Urinary bladder (tissue), 2 donors: ENCODE results near the gene TAS2R41. TPM values are rescaled to one million over a fixed set of nuclear protein-coding genes. Genes with fewer than 3 reads are reported as not detected.

Source experiments
- polyA plus RNA-seq: library from polyadenylated mRNA; stranded (reverse); fragments of 200-250 nt; gene quantifications from one replicate; pipeline ENCODE4 v1.2.3, GENCODE V29; 2013
- total RNA-seq: library from RNA; depleted of rRNA; stranded (reverse); fragments of >200 nt; gene quantifications from one replicate; pipeline ENCODE4 v1.2.3, GENCODE V29; 2014
- donor health status: healthy.

Gene TAS2R41
- total and polyA plus RNA-seq, 2 donors: not detected

Other genes with a start within 250 kb of the TAS2R41 start
- 84.8 TPM for gene GSTK1, start 214.4 kb upstream of the TAS2R41 start, total RNA-seq
- gene GSTK1, start 214.4 kb upstream of the TAS2R41 start, polyA plus RNA-seq: 139 TPM
- gene TMEM139, start 192.9 kb upstream of the TAS2R41 start, total RNA-seq: 2.1 TPM
- gene TMEM139, start 192.9 kb upstream of the TAS2R41 start, polyA plus RNA-seq: 1.2 TPM
- gene CASP2, start 189.5 kb upstream of the TAS2R41 start, total RNA-seq: 22.0 TPM
- 7.5 TPM for gene CASP2, start 189.5 kb upstream of the TAS2R41 start, polyA plus RNA-seq
- 0.16 TPM for gene CLCN1, start 161.8 kb upstream of the TAS2R41 start, total RNA-seq
- 0.05 TPM for gene CLCN1, start 161.8 kb upstream of the TAS2R41 start, polyA plus RNA-seq
- gene FAM131B, start 115.2 kb upstream of the TAS2R41 start, total RNA-seq: 4.1 TPM
- gene FAM131B, start 115.2 kb upstream of the TAS2R41 start, polyA plus RNA-seq: 3.2 TPM
- gene ZYX, start 96.5 kb upstream of the TAS2R41 start, total RNA-seq: 37.9 TPM
- gene ZYX, start 96.5 kb upstream of the TAS2R41 start, polyA plus RNA-seq: 386 TPM
- 3.2 TPM for gene EPHA1, start 69.0 kb upstream of the TAS2R41 start, total RNA-seq
- gene EPHA1, start 69.0 kb upstream of the TAS2R41 start, polyA plus RNA-seq: 1.4 TPM
- gene TAS2R60, start 34.4 kb upstream of the TAS2R41 start, total RNA-seq: 0.42 TPM
- not detected for gene TAS2R60, start 34.4 kb upstream of the TAS2R41 start, polyA plus RNA-seq
- gene CTAGE15, start 93.9 kb downstream of the TAS2R41 start, total RNA-seq: 3.5 TPM
- gene CTAGE15, start 93.9 kb downstream of the TAS2R41 start, polyA plus RNA-seq: 0.08 TPM
- 3.1 TPM for gene TCAF2, start 143.1 kb downstream of the TAS2R41 start, total RNA-seq
- gene TCAF2, start 143.1 kb downstream of the TAS2R41 start, polyA plus RNA-seq: 3.1 TPM